RPMI8226 (cell line): ENCODE data around the gene MT1E.
A peak's percentile ranks its signal among the peaks of the same experiment; 100 is the strongest.
"Not testable (repeated sequence)": the region's sequence is repeated elsewhere in the genome, so short reads cannot be mapped to it uniquely, and the experiment has no call there.

Experiments
- DNase-seq: peaks from one replicate; pipeline ENCODE4 v3.0.0-alpha.2; 2015

Gene MT1E

DNA sequence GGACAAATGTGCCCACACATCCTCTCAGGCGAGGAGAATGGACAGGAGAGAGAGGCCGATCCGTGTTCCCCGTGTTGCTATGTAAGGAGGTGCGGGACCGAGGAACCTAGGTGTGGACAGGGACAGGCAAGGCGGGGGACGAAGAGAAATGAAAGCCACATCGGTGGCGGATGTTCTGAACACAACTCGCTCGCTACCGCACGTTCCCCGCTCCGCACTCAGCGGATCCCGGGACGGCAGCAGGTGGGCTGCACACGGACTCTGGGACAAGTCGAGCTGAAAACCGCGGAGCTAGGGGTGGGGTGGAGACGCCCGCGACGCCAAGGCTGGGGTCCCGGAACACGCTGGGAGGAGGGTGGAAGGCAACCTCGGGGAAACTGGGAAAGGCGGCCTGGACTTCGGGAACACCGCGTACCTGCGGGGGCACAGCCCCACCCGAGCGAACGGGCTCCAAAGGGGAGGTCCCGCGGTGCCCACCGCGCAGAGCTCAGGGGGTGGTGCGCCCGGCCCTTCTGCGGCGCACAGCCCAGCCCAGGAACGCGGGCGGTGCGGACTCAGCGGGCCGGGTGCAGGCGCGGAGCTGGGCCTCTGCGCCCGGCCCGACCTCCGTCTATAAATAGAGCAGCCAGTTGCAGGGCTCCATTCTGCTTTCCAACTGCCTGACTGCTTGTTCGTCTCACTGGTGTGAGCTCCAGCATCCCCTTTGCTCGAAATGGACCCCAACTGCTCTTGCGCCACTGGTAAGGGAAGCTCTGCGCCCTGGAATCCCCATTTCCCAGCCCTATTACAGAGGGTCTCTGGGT, at the start of gene MT1E:
MT1E (plus strand) TSS at position 642 of the 803 bp plus-strand sequence; CDS start at position 713, 71 bp downstream.
- peak; percentile 76 for DNase-seq

DNA sequence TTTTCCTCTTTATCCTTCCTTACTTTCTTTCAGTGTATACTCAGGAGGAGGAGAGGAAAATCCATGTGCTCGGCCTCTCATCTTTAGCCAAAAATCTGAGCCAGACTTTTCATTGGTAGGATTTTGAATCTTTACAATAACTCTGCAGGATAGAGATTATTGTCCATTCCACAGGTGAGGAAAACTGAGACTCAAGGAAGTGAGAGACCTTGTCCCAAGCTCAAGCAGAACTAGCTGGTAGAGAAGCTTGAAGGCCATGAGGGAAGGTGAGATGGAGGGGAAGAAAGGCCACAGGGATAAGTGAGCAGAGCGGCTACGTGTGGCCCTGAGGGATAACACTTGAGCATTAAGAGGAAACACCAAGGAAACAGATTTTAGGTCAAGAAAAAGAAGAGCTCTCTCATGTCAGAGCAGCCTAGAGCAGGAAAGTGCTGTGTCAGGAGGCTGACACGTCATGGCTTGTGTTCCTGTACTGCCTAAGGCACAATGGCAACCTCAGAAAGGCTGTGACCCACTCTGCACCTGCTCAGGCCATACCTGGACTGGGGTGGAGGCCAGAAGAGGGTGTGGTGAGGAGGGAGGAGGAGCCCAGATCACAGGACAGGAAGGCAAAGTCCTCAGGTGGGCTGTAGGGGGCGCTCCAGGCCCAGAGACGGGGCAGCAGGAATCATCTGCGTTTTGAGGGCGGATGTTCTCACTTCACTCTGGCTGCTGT, 48.8 kb upstream of the MT1E start:
- DNase-seq = peak; percentile 98

DNA sequence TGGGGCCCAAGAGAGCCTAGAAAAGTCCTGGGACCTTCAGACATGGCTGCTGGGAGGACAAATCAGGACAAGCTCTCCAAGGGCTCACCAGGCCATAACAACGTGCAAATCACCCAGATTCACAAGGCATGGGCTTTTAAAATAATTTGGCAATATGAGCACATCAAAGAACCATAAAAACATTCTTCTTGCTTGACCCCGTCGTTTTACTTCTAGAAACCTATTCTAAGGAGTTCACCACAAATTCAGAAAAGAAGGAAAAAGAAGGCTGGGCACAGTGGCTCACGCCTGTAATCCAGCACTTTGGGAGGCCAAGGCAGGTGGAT, 48.3 kb upstream of the MT1E start:
- DNase-seq = no peak

DNA sequence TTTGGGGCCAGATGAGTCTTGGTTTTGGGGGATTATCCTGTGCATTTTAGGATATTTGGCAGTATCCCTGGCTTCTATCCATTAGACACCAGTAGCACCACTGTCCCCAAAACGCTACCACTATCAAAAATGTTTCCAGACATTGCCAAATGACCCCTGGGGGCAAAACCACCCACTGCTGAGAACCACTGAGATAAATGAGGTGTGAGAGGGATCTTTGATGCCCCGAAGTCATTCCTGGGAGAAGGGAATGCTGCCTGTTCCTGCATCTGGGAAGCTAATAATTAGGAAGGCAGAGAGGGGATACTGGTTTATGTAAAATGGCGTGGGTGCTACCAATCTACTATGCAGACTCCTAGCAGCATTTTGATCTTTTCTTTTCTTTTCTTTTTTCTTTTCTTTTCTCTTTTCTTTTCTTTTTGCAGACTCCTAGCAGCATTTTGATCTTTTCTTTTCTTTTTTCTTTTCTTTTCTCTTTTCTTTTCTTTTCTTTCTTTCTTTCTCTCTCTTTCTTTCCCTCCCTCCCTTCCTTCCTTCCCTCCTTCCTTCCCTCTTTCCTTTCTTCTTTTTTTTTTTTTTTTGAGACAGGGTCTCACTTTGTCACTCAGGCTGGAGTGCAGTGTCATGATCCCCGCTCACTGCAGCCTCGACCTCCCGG, 45.1 kb upstream of the MT1E start:
- no peak for DNase-seq

DNA sequence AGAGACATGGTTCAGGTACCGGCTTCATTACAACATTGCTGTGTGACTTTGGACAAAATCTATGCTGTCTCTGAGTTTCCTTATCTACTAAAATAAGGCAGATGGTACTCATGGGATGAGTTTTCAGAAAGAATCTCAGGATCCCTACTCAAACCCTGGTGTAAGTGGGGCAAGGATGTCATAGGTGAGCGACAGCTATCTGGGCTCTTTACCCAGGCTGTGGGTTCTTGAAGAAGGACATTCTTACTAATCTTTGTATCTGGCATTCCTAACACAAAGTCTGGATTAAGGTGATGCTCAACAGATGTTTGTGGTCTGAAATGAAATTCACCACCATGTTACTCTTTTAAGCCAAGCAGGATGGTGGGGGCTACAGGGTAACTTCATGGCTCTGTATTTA, 42.7 kb upstream of the MT1E start:
- DNase-seq = not testable (repeated sequence)

DNA sequence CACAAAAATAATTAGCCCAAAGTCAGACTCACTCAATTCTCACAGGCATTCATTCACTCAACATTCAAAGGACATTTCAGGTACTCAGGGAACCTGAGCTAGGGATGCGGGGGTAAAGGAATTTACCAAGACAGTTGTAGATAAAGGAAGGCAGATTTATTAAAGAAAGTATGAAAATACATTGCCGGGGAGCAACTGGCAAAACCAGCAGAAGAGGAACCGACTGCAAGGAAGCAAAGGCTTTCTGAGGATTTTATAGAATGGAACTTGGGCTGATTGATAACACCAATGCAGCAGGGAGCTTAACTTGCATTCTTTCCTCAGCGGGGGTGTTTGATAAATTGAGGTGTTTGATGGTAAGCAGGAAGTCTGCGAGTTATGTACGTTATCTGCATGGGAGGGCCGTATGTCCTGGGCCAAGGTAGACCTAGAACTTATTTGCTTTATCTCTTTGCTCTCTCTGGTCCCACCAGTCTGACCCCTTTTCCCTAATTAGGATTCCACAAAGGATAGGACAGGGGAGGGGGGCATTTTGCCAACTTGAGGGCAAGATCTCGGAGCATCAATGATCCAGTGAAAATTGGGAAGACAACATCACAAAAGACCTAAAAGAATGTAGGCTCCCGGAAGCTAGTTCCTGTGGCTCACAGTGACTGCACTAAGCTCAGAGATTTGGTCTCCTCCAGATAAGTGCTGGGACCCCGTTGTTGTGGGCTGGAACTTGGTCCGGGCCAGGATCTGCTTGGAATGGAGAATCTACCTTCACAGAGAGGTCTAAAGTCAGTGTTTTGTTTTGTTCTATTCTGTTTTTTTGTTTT, 42.0 kb upstream of the MT1E start:
- DNase-seq = no peak

DNA sequence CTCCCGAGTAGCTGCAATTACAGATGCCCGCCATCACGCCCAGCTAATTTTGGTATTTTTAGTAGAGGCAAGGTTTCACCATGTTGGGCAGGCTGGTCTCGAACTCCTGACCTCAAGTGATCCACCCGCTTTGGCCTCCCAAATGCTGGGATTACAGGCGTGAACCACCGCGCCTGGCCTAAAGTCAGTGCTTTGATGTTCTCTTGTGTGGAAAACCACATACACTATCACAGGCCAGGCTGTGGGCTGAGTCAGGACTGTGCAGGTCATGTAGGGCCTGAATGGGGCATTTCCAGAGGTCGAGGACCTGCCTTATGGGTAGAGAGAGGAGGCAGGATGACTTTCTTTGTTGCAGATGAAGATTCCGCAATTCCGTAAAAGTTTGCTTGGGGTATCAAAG, 41.3 kb upstream of the MT1E start:
- DNase-seq = no peak

DNA sequence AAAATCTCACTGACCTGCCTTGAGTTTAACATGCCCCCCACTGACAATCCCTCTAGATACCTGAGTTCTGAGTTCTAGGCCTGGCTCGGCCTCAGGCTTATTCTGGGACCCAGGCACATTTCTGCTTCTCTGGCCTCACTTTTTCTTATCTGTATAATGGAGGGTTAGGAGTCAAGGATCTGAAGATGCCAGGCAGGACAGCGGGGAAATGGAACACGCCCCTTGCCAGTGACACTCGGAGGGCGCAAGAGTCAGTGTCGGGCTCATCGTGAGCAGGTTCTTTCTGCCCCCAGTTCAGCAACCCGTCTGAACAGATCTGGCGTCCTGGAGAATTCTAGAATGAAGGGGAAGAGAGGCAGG, 36.8 kb upstream of the MT1E start:
- no peak for DNase-seq

DNA sequence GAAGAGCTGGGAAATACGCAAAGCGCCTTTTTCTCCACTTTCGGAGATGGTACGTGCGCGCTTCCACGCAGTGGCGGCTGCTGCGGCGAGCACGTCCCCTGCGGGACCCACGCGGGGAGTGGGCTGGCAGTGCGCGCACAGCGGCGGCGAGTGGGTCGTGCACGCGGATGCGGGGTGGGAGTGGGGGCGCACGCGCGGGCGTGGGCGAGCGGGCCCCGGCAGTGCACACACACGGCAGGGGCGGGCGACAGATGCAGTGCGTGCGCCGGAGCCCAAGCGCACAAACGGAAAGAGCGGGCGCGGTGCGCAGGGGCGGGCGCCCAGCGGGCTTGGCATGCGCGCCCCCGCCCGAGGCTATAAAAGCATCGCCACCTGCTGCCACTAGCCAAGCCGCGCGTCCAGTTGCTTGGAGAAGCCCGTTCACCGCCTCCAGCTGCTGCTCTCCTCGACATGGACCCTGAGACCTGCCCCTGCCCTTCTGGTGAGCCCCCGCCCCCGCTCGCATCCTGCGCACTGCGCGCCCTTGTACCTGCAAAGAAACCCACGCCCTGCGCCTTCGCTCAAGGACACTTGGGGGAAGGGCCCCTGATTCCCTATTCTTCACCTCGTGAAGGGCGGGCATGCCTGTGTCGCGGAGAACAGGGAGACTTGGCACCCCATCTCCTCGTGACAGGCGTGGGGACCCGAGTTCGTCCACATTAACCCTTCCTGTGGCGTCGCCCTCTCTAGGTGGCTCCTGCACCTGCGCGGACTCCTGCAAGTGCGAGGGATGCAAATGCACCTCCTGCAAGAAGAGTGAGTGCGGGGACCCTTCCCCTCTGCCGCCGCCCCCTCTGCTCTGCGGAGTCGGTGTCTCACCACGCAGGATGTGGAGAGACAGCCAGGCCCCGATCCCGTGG, 36.2 kb upstream of the MT1E start, which contains the start of gene MT3:
MT3 (plus strand) TSS at position 388 of the 899 bp plus-strand sequence; CDS start at position 451, 63 bp downstream.
- DNase-seq = peak; percentile 86

DNA sequence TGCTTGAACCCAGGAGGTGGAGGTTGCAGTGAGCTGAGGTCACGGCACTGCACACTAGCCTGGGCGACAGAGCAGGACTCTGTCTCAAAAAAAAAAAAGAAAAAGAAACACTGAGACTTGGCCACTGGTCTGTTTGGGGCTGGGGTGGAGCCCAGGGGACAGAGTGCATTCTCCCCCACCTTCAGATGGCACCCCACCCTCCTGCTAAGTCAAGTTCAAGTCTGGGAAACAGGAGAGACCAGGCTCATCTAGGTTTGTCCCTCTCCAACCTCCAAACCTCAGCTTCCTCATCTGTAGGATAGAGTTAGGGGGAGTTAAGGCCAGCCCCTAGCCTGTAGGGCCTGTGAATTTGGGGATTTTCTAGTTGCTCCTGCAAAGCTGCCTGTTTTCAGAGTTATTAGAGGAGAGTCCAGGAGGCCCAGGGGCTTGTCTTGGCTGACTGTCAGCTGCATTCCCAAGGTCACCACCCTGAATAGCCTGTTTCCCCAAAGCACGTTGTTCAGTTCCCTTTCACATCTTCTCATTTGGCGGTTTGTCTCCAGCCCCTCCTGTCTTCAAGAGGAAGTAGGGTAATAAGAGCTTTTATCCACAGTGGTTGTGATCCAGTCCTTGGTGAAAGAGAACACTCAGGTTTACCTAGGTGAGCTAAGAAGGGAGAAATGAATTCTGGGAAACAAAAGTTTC, 34.1 kb upstream of the MT1E start:
- peak; percentile 25 for DNase-seq

DNA sequence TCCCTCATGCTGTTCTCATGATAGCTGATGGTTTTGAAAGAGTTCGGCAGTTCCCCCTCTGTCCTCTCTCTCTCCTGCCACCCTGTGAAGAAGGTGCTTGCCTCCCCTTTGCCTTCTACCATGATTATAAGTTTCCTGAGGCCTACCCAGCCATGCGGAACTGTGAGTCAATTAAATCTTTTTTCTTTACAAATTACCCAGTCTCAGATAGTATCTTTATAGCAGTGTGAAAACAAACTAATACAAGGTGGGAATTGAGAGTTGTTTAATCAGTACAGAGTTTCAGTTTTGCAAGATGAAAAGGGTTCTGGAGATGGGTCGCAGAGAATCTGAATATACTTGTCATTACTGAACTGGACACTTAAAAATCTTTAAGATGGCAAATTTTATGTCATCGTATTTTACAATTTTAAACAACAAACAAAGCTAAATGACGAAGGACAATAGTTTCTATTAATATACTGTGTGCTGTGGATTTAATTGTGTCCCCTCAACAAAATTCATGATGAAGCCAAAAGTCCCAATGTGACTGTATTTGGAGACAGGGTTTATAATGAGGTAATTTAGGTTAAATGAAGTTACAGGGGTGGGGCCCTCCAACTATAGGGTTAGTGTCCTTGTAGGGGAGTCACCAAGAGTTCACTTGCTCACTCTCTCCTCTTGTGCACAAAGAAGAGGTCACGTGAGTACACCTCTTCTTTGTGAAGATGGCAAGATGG, 31.8 kb upstream of the MT1E start:
- DNase-seq = no peak

DNA sequence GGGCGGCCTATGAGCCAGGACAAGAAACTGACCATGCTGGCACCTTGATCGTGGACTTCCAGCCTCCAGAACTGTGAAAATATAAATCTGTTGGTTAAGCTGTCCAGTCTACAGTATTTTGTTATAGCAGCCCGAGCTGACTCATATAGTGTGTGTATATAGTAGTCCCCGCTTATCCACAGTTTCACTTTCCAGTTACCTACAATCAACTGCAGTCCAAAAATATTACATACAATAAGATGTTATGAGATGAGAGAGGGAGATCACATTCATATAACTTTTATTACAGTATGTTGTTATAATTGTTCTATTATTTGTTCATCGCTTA, 31.3 kb upstream of the MT1E start:
- DNase-seq = no peak

DNA sequence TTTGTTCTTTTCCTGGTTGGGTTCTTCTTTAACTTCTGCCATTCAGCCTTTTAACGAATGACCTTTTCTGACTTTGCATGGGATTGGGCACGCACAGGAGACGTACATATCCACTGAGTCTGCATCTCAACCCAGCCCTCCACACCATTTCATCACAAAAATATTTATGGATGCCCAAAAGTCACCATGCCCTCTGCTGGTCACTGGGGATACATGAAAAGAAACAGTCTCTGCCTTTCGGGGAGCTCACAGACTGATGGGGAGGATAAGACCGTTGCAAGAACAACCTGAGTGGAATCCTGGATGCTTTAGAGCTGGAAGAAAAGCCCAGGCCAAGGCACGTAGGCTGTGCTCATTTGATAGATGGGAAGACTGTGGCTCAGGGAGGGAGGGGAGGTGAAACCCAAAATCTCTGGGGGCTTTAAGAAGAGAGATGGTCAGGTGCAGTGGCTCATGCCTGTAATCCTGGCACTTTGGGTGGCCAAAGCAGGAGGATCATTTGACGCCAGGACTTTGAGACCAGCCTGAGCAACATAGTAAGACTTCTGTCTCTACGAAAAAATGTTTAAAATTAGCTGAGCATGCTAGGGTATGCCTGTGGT, 25.1 kb upstream of the MT1E start:
- peak; percentile 80 for DNase-seq

DNA sequence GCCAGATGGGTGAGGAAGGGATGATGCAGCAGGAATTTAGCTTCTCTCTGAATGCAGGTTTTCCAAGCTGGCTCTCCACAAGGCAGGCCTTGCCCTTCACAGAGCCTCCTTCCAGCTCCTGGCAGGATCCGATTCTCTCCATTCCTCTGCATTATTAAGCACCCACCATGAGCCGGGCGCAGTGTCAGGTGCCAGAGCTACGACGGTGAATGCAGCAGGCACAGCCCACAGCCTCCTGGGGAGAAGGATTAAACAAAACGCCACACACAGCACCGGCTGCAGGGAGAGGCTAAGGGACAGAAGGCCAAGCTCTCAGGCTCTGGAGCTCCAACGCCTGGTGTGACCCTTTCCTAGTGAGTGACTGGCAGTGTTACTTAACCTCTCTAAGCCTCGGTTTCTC, 24.3 kb upstream of the MT1E start:
- no peak for DNase-seq

DNA sequence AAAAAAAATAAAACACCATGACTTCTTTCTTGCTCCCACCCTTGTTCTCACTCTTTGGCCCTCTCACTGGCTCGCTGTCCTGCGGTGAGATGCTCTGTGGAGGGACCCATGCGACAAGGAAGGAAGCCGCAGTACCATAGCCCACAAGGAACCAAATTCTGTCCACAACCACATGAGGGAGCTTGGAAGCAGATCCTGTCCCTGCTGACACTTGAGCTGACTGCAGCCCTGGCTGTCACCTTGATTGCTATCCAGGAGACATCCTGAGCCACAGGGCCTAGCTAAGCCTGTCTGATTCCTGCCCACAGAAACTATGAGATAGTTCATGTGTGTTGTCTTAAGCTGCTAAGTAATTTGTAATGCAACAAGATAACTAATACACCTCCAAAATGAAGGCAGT, 22.0 kb upstream of the MT1E start:
- peak; percentile 72 for DNase-seq

DNA sequence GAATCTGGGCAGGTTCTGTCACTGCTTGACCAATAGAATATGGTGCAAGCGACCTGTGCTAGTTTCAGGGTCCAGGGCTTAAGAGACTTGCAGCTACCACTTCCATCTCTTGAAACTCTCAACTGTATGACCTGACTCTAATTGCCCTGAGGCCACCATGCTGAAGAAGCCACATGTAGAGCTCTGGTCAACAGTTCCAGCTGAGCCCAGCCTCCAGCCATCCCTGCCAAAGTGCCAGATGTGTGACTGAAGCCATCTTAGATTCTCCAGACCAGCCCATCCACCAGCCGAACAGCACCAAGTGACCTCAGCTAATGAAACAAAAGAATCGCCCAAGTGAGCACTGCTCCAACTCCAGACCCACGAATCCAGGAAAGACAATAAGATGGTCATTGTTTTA, 20.6 kb upstream of the MT1E start:
- no peak for DNase-seq

DNA sequence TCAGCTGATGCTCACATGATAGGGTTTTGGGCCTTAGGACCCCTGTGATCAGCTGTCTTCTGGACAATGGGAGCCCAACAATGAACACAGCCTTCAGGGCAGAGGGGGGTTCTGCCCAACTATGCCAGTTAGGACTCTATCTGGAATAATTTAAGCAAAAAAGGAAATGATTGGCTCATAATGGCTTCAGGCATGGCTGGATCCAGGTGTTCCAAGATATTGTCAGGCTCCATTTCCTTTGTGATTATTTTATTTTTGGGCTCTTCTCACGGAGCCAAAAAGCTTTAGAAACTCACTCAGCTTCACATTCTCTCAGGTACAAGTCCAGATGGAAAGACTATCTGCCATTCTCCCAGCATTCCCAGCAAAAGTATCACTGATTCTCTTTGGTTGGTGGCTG, 20.1 kb upstream of the MT1E start:
- DNase-seq = no peak

DNA sequence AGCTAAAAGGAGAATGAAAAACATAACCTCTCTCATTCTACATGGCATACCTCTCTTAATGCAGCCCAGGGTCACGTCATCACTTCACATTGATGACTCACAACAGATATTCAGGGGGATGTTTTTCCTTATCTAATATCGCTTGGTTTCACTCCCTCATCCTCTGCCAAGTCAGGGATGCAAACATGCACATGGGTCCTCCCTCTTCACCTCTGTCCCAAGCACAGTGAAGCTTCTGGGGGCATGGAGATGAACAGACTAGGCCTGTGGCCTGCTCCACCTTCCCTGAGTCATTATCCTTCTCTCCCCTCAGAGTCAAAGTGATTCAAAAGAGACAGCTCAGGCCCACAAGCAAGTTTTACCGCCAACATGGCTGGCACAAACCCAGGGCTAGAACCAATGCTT, 19.5 kb upstream of the MT1E start:
- DNase-seq = no peak

DNA sequence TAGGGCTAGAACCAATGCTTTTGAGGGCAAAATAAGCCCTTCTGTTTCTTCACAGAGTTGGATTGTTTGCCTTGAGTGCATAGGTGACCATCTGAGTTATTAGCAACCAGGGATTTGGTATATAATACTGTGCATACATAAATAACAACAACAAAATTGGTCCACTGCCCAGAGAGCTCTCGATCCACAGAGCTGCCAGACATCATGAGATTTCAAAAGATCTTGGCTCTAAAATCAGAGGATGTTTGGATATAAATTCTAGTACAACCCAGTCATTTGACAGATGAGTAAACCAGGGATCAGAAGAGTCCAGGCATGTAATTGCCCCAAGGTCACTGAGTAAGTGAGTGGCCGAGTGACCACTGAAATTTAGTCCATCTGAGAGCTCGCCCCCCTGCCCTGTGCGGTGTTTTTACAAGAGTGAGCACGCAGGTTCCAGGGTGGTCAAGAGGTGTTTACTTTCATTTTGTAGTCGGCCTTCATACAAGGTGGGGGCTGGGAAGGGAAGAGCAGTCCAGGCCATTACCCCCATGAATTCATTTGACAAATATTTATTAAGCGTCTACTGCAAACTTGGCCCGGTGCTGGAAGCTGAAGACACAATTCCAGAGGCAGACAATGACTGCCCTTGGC, 19.0 kb upstream of the MT1E start:
- no peak for DNase-seq

DNA sequence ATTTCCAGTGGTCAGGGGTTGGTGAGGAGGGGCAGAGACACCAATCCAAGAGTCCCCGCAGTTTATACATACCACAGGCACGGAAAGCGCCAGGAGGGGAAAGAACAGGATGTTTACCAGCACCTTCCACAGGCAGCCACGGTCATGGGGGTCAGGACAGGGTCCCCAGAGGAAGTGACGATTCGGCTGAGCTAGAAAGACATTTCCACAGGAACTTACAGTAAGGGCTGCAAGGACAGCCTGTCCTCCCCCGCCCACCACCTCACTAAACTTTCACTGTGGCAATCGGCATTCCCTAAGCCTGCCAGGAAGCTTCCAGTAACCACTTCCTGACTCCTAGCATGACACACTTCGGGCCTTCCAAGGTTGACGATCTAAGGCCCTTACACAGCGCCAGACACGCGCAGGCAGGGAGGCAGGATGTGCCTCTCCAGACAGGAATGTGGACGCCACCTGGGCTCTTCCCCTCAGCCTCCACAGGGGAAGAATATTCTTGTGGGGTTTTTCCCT, 18.4 kb upstream of the MT1E start:
- DNase-seq = no peak
